Kidney epithelial cell (primary cell): ENCODE results near the gene SEZ6L. TPM values are rescaled to one million over a fixed set of nuclear protein-coding genes. Genes with fewer than 3 reads are reported as not detected.
"Not testable (repeated sequence)": the region's sequence is repeated elsewhere in the genome, so short reads cannot be mapped to it uniquely, and the experiment has no call there.

Source experiments
- DNase-seq: peaks from one replicate; pipeline ENCODE4 v3.0.0-alpha.2; 2010; ENCODE audit warnings: low read depth
- H3K27me3 ChIP-seq: 2 replicates; pipeline ENCODE4 v1.6.0; 2011; ENCODE audit warnings: low read length; ENCODE audit not compliant: control insufficient read depth, insufficient read depth
- H3K36me3 ChIP-seq: 2 replicates; pipeline ENCODE4 v1.5.1; 2011; ENCODE audit warnings: low read length; ENCODE audit not compliant: control insufficient read depth, insufficient read depth
- H3K4me3 ChIP-seq: 2 replicates; pipeline ENCODE4 v1.5.1; 2011; ENCODE audit warnings: low read depth, mild to moderate bottlenecking, control low read depth, low read length
- total RNA-seq: library from RNA; depleted of rRNA; stranded (reverse); fragments of >200 nt; gene quantifications from 2 replicates; pipeline ENCODE4 v1.2.3, GENCODE V29; 2015
- TF ChIP-seq, protein P1 (sequence below): IDR thresholded peaks from 2 replicates; pipeline ENCODE4 v1.5.1; 2011; ENCODE audit warnings: mild to moderate bottlenecking, moderate library complexity, low read length, control low read depth, inconsistent platforms; ENCODE audit not compliant: insufficient read depth, poor library complexity, severe bottlenecking

Gene SEZ6L
- total RNA-seq, 1 donor from 2014 or later: not detected

GRCh38 chr22:26404851-26405421 lies 235.7 kb downstream of the SEZ6L start:
- DNase-seq: no peak
- TF ChIP-seq, protein P1, sequence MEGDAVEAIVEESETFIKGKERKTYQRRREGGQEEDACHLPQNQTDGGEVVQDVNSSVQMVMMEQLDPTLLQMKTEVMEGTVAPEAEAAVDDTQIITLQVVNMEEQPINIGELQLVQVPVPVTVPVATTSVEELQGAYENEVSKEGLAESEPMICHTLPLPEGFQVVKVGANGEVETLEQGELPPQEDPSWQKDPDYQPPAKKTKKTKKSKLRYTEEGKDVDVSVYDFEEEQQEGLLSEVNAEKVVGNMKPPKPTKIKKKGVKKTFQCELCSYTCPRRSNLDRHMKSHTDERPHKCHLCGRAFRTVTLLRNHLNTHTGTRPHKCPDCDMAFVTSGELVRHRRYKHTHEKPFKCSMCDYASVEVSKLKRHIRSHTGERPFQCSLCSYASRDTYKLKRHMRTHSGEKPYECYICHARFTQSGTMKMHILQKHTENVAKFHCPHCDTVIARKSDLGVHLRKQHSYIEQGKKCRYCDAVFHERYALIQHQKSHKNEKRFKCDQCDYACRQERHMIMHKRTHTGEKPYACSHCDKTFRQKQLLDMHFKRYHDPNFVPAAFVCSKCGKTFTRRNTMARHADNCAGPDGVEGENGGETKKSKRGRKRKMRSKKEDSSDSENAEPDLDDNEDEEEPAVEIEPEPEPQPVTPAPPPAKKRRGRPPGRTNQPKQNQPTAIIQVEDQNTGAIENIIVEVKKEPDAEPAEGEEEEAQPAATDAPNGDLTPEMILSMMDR: no peak

DNA sequence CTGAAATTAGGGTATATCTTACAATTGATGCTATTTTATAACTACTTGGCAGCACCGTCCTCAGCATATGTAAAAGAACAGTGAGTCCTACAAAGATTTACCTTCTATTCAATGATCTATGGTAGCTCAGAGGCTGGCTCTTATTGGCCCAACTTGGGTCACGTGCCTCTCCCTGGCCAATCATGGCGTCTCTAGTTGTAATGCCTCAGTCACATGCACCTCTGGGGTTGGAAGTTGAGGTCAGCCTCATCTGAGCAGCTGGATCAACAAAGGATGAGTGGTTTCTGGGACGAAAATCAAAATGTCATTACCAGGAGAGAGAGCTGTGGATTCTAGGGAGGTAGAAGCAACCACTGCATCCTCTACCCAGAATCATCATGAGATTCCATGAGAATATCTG lies 236.9 kb downstream of the SEZ6L start:
- H3K36me3 ChIP-seq: no peaks in the 10 kb centered on the region
- H3K27me3 ChIP-seq: peaks cover 5% of the 10 kb centered on the region
- H3K4me3 ChIP-seq: no peak overlapping the region
- TF ChIP-seq, protein P1: no peak
- DNase-seq: no peak

More at GRCh38 chr22:26404851-26405421, 235.7 kb downstream of the SEZ6L start:
- no peak overlapping the region for H3K4me3 ChIP-seq
- H3K27me3 ChIP-seq: peaks cover 5% of the 10 kb centered on the region
- H3K36me3 ChIP-seq: no peaks in the 10 kb centered on the region

DNA sequence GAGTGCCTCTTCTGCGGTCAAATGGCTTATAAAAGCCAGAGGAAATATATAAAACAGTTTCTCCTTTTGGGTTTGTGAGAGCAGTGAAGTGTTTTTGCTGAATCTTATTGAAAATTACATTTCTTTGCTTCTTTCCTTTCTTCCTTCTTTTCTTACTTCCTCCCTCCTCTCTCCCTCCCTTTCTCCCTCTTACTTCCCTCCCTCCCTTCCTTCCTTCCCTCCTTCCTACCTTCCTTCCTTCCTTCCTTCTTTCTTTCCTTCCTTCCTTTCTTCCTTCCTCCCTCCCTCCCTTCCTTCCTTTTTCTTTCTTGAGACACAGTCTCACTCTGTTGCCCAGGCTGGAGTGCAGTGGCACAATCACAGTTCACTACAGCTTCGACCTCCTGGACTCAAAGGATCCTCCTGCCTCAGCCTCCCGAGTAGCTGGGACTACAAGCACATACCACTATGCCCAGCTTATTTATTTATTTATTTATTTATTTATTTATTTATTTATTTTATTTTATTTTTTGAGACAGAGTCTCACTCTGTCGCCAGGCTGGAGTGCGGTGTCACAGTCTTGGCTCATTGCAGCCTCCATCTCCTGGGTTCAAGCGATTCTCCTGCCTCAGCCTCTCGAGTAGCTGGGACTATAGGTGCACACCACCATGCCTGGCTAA lies 239.4 kb downstream of the SEZ6L start:
- not testable (repeated sequence) for H3K36me3 ChIP-seq, DNase-seq, H3K4me3 ChIP-seq, H3K27me3 ChIP-seq

DNA sequence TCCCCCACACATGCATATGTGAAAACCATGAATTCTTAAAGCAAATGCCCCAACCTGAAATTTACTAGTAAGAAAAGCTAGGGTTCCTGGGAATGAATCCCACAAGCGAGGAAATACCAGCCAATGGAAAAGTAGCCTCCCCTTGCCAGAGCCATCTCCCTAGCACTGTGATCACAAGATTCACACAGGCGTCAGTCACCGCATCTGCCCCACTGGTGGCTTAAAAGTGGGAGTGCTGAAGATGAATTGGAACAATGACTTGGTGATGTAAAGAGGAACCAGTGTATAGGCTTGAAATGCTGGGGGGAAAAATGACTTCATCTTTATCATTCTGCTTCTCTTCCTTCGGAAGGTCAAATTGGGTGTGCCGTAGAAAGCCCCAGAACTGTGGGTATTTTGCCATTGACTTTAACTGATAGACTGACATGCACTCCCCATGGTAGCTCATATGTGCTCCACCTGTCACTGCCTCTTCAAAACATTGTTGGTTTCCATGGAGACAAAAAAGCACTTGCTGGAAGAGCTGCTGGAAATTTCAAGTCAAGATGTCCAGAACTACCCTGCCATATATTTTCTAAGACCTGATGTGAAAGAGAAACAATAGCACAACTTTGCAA lies 240.6 kb downstream of the SEZ6L start:
- no peak for DNase-seq
- Histone ChIP-seq H3K4me3 (no peak overlapping the region), H3K36me3 (no peaks in the 10 kb centered on the region), H3K27me3 (peaks cover 5% of the 10 kb centered on the region)
- TF ChIP-seq, protein P1: no peak

DNA sequence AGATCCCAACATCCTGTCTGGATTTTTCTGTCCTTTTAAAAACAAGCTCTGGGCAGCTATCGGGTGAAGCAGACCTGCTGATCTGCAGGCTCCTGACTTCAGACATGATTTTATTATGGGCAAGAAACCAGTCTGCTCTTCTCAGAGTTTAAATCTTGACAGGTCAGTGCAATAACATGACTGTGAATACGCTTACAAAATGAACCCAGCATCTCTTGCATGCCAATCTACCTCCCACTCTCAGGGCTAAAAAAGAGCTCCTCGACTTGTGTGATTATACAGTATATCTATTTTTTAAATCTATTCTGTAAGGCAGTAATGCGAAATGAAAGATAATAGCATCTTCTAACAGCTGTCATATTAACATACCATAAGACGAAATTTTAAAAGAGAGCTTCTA lies 241.1 kb downstream of the SEZ6L start:
- Histone ChIP-seq H3K4me3 (no peak overlapping the region), H3K27me3 (peaks cover 5% of the 10 kb centered on the region), H3K36me3 (no peaks in the 10 kb centered on the region)
- TF ChIP-seq, protein P1: no peak
- DNase-seq: no peak

DNA sequence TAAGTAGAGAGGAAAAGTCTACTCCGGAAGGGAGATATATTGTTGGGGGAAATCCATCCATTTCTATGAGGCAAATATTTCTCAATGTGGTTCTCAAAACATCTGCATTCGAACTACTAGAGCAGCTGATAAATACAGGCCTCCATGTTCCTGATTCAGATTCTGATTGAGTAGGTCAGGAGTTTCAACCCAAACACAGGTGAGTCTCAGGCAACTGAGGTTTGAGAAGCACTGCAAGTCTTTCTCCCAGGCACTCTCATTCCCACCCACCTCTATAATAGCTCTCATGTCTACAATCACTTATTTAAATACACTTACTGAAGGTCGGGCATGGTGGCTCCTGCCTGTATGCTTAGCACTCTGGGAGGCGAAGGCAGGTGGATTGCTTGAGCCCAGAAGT lies 245.1 kb downstream of the SEZ6L start:
- Histone ChIP-seq H3K4me3 (no peak overlapping the region), H3K27me3 (peaks cover 2% of the 10 kb centered on the region), H3K36me3 (no peaks in the 10 kb centered on the region)
- DNase-seq: no peak
- TF ChIP-seq, protein P1: no peak
